Measurements from ENCODE around the gene RGMB.
"Not testable (repeated sequence)": the region's sequence is repeated elsewhere in the genome, so short reads cannot be mapped to it uniquely, and the experiment has no call there.

Gene RGMB

DNA sequence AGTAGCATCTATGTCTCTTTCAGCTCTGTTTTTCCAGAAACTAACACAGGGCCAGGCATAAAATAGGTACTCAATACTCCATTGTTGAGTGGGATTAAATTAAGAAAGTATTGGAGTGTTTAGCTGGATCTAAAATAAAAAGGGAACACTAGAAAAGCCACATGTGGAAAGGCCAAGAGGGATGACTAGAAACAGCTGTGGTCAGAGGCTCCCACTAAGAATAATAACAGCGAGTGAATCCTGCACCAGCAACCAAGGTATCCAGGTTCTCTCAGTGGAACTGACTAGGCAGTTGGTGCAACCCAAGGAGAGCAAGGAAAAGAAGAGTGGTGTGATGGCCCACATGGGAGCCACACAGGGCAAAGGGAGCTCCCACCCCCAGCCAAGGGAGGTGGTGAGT is 31.5 kb upstream of the RGMB start:
- DNase-seq (ENCODE audit: extremely low read depth, low read depth) = no peak
- TF ChIP-seq, protein P1, sequence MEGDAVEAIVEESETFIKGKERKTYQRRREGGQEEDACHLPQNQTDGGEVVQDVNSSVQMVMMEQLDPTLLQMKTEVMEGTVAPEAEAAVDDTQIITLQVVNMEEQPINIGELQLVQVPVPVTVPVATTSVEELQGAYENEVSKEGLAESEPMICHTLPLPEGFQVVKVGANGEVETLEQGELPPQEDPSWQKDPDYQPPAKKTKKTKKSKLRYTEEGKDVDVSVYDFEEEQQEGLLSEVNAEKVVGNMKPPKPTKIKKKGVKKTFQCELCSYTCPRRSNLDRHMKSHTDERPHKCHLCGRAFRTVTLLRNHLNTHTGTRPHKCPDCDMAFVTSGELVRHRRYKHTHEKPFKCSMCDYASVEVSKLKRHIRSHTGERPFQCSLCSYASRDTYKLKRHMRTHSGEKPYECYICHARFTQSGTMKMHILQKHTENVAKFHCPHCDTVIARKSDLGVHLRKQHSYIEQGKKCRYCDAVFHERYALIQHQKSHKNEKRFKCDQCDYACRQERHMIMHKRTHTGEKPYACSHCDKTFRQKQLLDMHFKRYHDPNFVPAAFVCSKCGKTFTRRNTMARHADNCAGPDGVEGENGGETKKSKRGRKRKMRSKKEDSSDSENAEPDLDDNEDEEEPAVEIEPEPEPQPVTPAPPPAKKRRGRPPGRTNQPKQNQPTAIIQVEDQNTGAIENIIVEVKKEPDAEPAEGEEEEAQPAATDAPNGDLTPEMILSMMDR (IDR thresholded peaks at IDR 0.05; ENCODE audit: low read depth, low read length) = no peak

DNA sequence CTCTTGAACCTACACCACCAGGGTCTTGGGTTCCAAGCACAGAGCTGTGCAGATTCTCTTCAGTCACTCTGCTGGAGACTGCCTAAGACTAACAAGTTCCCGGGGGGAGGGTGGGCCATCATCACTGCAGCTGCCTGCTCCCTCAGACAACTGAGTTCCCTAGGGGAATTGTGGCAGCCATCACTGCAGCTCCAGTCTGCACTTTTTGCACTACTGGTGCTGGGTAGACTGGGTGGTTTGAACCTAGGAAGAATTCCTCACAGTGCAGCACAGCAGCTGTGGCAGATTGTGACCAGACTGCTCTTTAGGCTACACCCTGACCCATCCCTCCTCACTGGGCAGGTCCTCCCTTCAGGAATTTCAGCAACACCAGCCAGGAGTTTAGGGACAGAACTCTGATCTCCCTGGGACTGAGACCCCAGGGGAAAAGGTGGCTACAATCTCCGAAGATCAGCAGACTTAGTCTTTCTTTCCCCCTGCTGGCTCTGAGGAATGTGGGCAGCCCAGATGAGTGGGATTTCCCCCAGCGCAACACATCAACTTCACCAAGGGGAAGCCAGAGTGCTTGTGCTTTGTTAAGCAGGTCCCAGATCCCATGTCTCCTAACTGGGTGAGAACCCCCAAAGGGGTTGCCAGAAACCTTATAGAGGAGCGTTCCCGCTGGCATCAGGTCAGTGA is 30.9 kb upstream of the RGMB start:
- TF ChIP-seq, protein P1 (IDR thresholded peaks at IDR 0.05; ENCODE audit: low read depth, low read length) = no peak
- no peak for DNase-seq (ENCODE audit: extremely low read depth, low read depth)

DNA sequence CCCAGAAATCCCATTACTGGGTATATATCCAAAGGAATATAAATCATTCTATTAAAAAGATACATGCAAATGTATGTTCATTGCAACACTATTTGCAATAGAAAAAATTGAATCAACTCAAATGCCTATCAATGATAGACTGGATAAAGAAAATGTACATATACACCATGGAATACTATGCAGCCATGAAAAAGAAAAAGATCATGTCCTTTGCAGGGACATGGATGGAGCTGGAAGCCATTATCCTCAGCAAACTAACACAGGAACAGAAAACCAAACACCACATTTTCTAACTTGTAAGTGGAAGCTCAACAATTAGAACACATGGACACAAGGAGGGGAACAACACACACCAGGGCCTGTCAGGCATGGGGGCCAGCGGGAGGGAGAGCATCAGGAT is 25.2 kb upstream of the RGMB start:
- DNase-seq (ENCODE audit: extremely low read depth, low read depth) = not testable (repeated sequence)

DNA sequence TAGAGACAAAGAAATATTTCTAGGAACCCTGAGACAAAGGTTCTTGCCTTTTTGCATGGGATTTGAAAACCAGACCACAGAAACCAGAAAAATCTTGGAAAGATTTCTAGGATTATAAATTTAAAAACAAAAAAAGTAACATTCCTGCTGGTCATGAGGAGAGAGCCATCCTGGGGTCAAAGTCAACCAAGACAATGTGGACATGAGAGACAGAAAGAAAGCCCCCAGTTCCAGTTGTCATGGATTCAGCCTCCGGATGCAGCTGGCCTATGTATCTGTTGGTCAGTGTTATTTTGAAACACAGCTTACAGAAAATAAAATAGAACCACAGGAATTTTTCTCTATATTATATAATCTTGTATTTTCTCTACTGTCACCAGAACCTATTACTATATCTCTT is 24.4 kb upstream of the RGMB start:
- TF ChIP-seq, protein P1 (IDR thresholded peaks at IDR 0.05; ENCODE audit: low read depth, low read length) = no peak
- DNase-seq (ENCODE audit: extremely low read depth, low read depth) = no peak

DNA sequence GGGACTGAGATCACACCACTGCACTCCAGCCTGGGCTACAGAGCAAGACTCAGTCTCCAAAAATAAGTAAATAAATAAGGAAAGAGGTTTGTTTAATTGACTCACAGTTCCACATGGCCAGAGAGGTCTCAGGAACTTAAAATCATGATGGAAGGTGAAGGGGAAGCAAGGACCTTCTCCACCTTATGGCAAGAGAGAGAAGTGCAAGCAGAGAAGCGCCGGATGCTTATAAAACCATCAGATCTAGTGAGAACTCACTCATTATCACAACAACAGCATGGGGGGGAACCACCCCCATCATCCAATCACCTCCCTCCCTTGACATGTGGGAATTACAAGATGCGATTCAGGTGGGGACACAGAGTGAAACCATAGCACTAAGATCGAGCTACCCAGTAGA is 22.8 kb upstream of the RGMB start:
- TF ChIP-seq, protein P1 (IDR thresholded peaks at IDR 0.05; ENCODE audit: low read depth, low read length) = no peak
- no peak for DNase-seq (ENCODE audit: extremely low read depth, low read depth)

DNA sequence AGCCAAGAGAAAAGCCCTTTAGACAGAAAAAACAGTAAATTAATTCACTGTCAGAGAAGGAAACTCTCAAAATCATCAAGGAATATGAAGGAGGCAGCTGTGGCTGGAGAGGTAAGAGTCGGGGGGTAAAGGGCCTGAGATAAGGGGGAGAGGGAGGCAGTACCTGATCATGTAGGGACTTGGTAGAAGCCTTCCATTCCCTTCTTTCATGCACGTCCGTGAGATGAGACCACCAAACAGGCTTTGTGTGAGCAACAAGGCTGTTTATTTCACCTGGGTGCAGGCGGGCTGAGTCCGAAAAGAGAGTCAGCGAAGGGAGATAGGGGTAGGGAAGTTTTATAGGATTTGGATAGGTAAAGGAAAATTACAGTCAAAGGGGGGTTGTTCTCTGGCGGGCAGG is 21.1 kb upstream of the RGMB start:
- not testable (repeated sequence) for DNase-seq (ENCODE audit: extremely low read depth, low read depth)

DNA sequence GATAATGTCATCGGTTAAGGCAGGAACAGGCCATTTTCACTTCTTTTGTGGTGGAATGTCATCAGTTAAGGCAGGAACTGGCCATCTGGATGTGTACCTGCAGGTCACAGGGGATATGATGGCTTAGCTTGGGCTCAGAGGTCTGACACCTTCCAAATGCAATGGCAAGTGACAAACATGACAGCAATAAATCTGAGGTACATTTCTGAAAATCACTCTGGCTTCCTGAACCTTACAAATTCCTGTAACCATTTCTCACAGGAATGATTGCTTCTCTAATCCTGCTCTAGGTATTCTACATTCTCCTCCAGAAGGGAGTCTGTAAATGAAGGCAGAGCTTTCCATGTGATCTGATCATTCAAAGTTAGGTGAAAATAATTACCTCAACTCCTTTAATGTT is 20.7 kb upstream of the RGMB start:
- DNase-seq (ENCODE audit: extremely low read depth, low read depth) = not testable (repeated sequence)

DNA sequence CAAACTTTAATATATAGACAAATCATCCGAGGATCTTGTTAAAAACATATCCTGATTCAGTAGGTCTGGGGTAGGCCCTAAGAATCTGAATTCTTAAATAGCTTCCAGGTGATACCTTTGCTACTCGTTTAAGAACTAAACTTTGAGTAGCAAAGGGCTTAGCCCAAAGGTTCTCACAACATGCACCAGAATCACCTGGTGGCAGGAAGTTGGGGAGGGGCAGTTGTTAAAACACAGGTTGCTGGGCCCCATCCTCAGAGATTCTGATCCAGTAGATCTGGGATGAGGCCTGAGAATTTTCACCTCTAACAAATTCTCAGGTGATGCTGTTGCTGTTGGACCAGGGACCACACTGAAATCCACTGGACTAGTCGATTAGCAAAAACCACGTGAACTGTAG is 20.0 kb upstream of the RGMB start:
- no peak for DNase-seq (ENCODE audit: extremely low read depth, low read depth)
- TF ChIP-seq, protein P1 (IDR thresholded peaks at IDR 0.05; ENCODE audit: low read depth, low read length) = no peak

DNA sequence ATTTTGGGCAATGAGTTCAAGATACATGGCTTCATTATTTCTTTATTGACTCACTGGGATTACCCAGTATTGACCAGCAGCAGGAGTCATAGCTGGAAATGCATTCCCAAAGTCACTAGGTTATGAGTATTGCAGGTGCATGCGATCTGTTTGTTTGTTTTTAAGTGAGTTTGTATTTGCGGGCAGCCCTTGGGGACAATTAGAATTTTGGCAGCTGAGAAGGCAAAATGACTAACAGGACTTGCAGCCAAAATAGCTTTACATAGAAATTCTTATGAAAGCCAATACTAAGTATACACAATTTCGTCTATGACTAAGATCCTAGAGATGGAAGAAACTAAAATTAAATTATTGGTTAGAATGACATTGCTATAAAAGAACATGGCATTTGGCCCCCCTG is 18.1 kb upstream of the RGMB start:
- TF ChIP-seq, protein P1 (IDR thresholded peaks at IDR 0.05; ENCODE audit: low read depth, low read length) = no peak
- DNase-seq (ENCODE audit: extremely low read depth, low read depth) = peak; percentile 66
